Activated CD4-positive, alpha-beta T cell treated with anti-CD3 and anti-CD28 coated beads, Interleukin-2, amount 50 U/mL, for 48 hours (primary cell): ENCODE results near the gene CTAG1A.
"Not testable (repeated sequence)": the region's sequence is repeated elsewhere in the genome, so short reads cannot be mapped to it uniquely, and the experiment has no call there.

ENCODE experiments used
- DNase-seq, 2 experiments: peaks; one replicate each; pipeline ENCODE4 v3.0.0-alpha.2; 2020

CTAG1A gene

GRCh38 chrX:154575076-154575475 is 9.9 kb upstream of the CTAG1A start:
- DNase-seq: not testable (repeated sequence)

GRCh38 chrX:154582994-154583393 is 1.9 kb upstream of the CTAG1A start:
- DNase-seq: not testable (repeated sequence)

- DNase-seq: not testable (repeated sequence)
Measured at GRCh38 chrX:154590415-154590814, 5.5 kb downstream of the CTAG1A start.

DNA sequence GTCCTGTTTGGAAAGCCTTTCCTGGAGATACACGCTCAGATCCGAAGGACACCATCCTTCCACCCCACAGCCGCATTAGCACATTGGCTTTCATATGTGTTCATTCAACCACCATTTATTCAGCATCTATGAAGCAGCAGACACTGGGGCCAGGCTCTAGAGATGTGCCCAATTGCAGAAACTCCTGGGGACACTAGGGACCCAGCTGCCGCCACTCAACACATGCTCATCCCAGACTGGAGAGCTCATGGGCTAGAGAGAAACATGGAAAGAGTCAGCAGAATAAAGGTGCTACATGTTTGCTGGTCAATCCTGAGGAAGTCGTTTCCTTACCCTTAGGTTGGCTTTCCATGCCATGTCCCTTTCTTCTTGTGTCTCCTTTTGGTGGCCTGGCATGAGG is 7.6 kb downstream of the CTAG1A start:
- no peak for DNase-seq

GRCh38 chrX:154593201-154593600 is 8.3 kb downstream of the CTAG1A start:
- no peak for DNase-seq

- DNase-seq: no peak
Measured at GRCh38 chrX:154594491-154594890, 9.6 kb downstream of the CTAG1A start.

DNA sequence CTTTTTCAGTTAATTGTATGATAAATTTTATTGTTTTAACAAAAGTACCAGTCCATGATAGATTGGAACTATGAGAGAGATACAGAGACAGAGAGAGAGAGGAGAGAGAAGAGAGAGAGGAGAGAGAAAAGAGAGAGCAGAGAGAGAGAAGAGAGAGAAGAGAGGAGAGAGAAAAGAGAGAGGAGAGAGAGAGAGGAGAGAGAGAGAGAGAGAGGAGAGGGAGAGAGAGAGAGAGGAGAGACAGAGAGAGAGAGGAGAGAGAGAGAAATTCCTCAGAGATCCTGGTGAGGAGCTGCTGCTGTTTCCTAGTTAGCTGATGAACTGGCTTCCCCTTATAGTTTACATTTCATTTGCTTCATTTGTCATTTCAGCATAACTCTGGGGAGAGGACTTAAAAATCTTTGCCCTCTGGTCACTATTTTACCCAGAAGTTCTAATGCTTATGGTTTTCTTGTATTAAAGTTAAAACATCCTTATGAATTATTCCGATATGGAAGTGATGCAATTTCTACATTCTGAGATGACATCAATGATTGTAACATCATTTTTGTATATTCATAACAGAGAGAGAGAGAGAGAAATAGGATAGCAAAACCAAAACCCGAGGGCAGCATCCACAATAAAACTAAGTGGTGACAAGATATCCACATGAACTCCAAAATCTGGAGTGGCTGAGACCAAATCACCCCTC is 10.8 kb downstream of the CTAG1A start:
- no peak for DNase-seq

DNA sequence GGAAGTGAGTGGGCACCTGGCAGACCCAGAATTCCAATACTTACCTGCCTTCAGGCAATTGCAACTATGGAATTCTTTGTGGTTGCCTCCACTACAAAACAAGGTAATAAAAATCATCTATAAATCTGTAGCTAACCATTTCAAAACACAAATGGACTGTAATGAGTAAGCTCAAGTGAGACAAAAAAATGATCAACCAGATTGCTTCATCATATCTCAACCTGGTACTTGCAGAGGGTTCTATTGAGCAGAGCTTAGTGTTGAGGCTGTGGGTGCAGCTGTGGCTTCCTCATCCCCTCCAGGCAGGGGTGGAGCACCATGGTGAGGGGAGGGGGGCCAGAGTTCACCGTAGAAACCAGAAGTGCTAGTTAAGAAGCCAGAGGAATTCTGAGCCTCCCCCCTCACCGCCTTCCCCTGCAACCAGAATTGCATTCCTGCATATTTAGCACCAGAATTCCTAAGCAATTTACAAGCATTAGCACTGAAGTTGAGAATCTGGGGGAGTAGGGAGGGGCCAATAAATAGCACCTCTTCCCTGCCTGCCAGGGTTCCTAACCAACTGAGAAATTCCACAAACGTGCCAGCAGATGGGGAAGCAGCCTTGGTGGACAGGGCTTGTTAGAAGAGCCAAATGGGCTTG is 11.5 kb downstream of the CTAG1A start:
- DNase-seq: no peak

- no peak for DNase-seq
Measured at GRCh38 chrX:154597221-154597620, 12.3 kb downstream of the CTAG1A start.

DNA sequence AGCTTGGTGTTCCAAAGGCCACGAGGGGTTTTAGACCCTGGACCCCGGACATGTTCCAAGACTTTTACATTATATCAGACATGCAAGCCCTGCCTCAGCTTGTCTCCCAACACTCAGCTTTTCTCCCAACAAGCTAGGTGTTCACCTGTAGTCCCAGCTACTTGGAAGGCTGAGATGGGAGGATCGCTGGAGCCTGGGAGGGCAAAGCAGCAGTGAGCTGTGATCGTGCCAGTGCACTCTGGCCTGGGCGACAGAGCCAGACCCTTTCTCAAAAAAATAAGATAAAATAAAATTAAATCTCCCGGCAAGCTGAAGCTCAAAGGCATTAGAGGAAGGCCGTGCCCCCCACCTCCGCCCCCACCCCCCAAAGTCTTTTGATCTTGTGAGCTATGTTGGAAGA is 13.7 kb downstream of the CTAG1A start:
- no peak for DNase-seq

GRCh38 chrX:154599531-154599930 is 14.6 kb downstream of the CTAG1A start:
- no peak for DNase-seq

GRCh38 chrX:154600759-154601374 is 15.9 kb downstream of the CTAG1A start:
- no peak for DNase-seq

GRCh38 chrX:154602226-154602625 is 17.3 kb downstream of the CTAG1A start:
- DNase-seq: no peak

DNA sequence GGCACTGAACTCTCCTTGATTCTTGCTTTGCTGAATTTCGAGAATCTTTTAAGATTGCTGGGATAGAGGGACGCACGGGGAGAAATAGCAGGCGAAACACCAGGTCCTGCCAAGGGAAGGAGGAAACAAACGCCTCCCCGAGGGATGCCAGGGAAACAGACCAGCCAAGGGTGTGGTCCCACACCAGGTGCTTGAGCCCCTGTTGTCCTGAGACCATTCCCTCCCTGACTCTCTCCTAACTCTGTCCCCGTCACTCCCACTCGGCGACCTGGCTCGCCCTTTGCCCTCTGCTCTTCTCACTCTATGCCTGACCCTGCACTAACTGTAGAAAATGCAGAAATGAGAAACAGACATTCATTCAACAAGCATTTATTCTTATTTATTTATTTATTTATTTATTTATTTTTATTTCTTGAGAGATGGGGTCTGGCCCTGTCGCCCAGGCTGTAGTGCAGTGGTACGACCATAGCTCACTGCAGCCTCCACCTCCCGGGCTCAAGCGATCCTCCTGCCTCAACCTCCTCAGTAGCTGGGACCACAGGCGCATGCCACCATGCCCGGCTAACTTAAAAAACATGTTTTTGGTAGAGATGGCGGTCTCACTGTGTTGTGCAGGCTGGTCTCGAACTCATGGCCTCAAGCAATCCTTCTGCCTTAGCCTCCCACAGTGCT is 18.0 kb downstream of the CTAG1A start:
- DNase-seq: no peak

DNA sequence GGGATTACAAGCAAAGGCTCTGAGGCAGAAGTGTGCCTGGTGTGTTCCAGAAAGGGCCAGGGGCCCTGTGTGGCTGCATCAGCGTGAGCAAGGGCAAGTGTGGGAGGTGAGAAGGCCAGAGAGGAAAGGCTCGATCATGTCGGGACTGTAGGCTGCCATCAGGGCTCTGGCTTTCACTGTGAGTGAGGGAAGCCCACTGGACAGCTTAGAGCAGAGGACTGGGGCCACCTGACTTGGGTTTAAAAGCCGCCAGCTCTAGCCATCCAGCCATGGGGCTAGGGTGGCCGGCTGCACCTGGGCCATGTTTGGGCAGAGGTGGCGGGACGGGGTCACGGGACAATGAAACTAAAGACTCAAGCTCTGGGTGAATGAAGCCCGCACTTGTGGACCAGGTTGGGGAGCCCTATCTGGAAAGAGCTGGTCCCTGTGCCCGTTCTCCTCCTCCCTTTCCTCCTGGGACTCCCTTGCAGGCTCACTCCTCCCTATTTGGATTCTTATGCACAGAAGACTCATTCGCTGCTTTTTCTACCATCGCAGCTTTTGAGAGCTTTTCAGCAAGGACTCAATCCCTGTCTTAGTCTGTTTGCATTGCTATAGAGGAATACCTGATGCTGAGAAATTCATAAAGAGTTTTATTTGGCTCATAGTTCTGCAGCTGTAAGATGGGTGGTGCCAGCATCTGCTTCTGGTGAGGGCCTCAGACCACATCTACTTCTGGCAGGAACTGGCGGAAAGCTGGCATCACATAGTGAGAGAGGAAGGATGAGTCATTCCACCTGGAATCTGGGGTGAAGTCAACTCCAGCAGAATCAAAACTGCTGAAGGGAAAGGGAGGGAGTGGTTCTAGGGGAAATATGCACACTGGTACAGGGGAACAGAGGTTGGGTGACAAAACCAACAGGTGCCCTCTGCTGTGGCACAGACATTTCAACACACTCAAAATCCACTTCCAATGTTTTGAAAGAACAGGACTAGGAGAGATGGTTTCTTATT is 18.8 kb downstream of the CTAG1A start:
- no peak for DNase-seq

DNA sequence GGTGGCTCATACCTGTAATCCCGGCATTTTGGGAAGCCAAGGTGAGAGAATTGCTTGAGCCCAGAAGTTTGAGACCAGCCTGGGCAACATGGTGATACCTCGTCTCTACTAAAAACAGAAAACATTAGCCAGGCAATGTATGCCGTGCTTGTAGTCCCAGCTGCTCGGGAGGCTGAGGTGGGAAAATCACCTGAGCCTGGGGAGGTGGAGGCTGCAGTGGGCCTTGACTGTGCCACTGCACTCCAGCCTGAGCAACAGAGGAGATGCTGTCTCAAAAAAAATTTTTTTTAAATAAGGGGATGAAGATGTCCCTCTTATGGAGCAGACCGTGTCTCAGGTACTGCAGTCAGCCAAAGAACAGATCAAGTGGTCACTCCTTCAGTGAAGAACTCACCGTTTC is 20.6 kb downstream of the CTAG1A start:
- DNase-seq: no peak

DNA sequence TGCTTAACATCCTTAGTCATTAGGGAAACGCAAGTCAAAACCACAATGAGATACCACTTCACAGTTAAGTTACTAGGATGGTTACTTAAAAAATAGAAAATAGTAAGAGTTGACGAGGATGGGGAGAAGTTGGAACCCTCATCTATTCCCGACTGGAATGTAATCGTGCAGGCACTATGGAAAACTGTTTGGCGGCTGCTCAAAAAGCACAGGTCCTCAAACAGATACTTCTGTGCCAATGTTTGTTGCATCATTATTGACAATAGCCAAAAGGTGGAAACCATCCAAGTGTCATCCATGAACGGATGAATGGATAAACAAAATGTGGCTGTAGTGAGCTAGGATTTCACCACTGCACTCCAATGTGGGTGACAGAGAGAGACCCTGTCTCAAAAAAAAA is 22.4 kb downstream of the CTAG1A start:
- DNase-seq: no peak

GRCh38 chrX:154607976-154608375 is 23.0 kb downstream of the CTAG1A start:
- DNase-seq: not testable (repeated sequence)

GRCh38 chrX:154608823-154609222 is 23.9 kb downstream of the CTAG1A start:
- not testable (repeated sequence) for DNase-seq

GRCh38 chrX:154611146-154611545 is 26.2 kb downstream of the CTAG1A start:
- DNase-seq: not testable (repeated sequence)

DNA sequence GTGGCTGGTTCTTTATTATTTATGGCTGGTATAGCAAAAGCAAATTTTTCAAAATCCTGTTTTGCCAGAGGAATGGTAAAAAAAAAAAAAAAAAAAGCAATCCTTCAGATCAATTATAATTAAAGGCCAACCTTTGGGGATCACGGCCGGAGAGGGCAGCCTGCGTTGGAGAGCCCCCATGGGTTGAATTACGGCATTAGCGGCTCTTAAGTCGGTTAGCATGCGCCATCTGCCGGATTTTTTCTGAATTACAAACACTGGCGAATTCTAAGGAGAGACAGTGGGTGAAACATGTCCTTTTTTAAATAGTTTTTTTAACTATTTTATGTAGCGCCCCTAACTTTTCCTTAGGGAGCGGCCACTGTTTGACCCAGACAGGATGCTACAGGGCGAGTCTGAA is 28.7 kb downstream of the CTAG1A start:
- not testable (repeated sequence) for DNase-seq

GRCh38 chrX:154619182-154619581 is 34.2 kb downstream of the CTAG1A start, which contains the start of gene CTAG1B:
TSS of gene CTAG1B (minus strand) at chrX:154619282. CDS start at chrX:154619218, 64 bp downstream.
- not testable (repeated sequence) for DNase-seq
